ENCODE data around the gene KLF6.

The KLF6 gene

GRCh38 chr10:3750854-3751253, 34.2 kb downstream of the KLF6 start:
- no peak for TF ChIP-seq CTCF (conservative IDR thresholded peaks at IDR 0.05)
- no peak for TF ChIP-seq ZFX (IDR thresholded peaks at IDR 0.05)
- no peak overlapping the region for H3K27ac ChIP-seq

- TF ChIP-seq CTCF (conservative IDR thresholded peaks at IDR 0.05): no peak
- TF ChIP-seq ZFX (IDR thresholded peaks at IDR 0.05): no peak
- H3K27ac ChIP-seq: no peak overlapping the region
Observed at GRCh38 chr10:3750006-3750816, 34.8 kb downstream of the KLF6 start.

- TF ChIP-seq ZFX (IDR thresholded peaks at IDR 0.05) (no peak), CTCF (conservative IDR thresholded peaks at IDR 0.05) (no peak)
- no peak overlapping the region for H3K27ac ChIP-seq
Observed at GRCh38 chr10:3749600-3749999, 35.4 kb downstream of the KLF6 start.

GRCh38 chr10:3749011-3749410, 36.0 kb downstream of the KLF6 start:
- TF ChIP-seq CTCF (conservative IDR thresholded peaks at IDR 0.05): no peak
- no peak for TF ChIP-seq ZFX (IDR thresholded peaks at IDR 0.05)
- H3K27ac ChIP-seq: no peak overlapping the region

- TF ChIP-seq CTCF (conservative IDR thresholded peaks at IDR 0.05) (no peak), ZFX (IDR thresholded peaks at IDR 0.05) (no peak)
- no peak overlapping the region for H3K27ac ChIP-seq
Observed at GRCh38 chr10:3748484-3748883, 36.5 kb downstream of the KLF6 start.

- H3K27ac ChIP-seq: no peak overlapping the region
- TF ChIP-seq CTCF (conservative IDR thresholded peaks at IDR 0.05) (no peak), ZFX (IDR thresholded peaks at IDR 0.05) (no peak)
Observed at GRCh38 chr10:3747984-3748383, 37.0 kb downstream of the KLF6 start.

GRCh38 chr10:3747248-3747960, 37.6 kb downstream of the KLF6 start:
- no peak overlapping the region for H3K27ac ChIP-seq
- TF ChIP-seq CTCF (conservative IDR thresholded peaks at IDR 0.05): no peak
- no peak for TF ChIP-seq ZFX (IDR thresholded peaks at IDR 0.05)
